Left ventricle myocardium superior (tissue), 1 donor: ENCODE measurements around the gene RNF126. TPM values are rescaled to one million over a fixed set of nuclear protein-coding genes. Genes with fewer than 3 reads are reported as not detected.
"Not testable (repeated sequence)": the region's sequence is repeated elsewhere in the genome, so short reads cannot be mapped to it uniquely, and the experiment has no call there.

Experiments
- ATAC-seq: fragments of 200-7000 bp; cut with Tn5 transposase; one replicate; pipeline ENCODE4 v1.9.1; 2020; ENCODE audit warnings: mild to moderate bottlenecking, moderate library complexity
- DNase-seq: peaks from one replicate; pipeline ENCODE4 v3.0.0-alpha.2; 2020
- intact Hi-C: fragments of 100-400 bp; cut with micrococcal nuclease; formaldehyde crosslinking; loops from one replicate; pipeline ENCODE4 v1.11.0; 2022
- total RNA-seq: library from RNA; stranded (reverse); fragmentation: NEBNext Ultra II Directional; extraction: Animal tissue kit (Norgen Biotek cat#: 25700); gene quantifications from one replicate; pipeline ENCODE4 v1.2.1, GENCODE V29; 2021
- donor health status: DM: no; HTN: yes; CAD: no; lungs with severe emphysema.

Gene RNF126
- total RNA-seq, 1 donor from 2014 or later: 24.4 TPM

- DNase-seq, ATAC-seq: not testable (repeated sequence)
- intact Hi-C loops: loop anchor here (5.0 kb wide), 1 partner anchor 63 kb away; no protein-coding TSS in a partner anchor
Observed at GRCh38 chr19:668675-669434, 5.8 kb upstream of the RNF126 start.

DNA sequence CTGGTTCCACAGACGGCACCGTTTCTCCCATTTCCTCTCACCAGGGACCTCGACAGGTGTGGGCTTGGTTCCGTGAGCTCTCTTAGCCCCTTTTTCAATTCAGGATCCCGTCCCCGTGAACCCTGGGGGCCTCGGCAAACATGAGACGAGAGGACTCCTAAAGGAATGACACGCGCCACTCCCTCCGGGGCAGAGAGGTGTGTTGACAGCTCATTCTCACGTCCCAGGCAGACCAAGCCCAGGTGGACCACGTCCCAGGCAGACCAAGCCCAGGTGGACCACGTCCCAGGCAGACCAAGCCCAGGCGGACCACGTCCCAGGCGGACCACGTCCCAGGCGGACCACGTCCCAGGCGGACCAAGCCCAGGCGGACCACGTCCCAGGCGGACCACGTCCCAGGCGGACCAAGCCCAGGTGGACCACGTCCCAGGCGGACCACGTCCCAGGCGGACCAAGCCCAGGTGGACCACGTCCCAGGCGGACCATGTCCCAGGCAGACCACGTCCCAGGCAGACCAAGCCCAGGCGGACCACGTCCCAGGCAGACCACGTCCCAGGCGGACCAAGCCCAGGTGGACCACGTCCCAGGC lies 4.1 kb upstream of the RNF126 start:
- not testable (repeated sequence) for ATAC-seq, DNase-seq
- intact Hi-C loops: loop anchor here (5.0 kb wide), 1 partner anchor 65 kb away; no protein-coding TSS in a partner anchor

GRCh38 chr19:664913-665443 lies 2.0 kb upstream of the RNF126 start:
- peak; percentile 51 for ATAC-seq
- intact Hi-C loops: loop anchor here (5.0 kb wide), 1 partner anchor 67 kb away; no protein-coding TSS in a partner anchor

DNA sequence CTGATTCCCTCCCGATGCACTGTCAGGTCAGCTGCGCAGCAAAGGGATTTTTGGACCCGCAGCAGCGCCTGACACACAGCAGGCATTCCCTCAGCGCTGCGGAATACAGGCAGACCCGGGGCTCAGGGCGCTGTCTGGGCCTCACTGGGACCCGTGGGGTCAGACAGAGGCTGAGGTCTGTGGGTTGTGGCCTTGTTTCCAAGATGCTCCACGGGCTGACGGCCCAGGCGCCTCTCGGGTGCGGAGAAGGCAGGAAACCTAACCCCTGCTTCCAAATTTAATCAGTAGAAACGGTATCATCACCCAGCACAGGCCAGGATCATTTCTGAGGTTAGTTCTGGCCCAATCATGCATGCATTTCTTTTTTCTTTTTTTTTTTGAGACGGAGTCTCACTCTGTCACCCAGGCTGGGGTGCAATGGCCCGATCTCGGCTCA lies 686 bp upstream of the RNF126 start:
- intact Hi-C loops: no loop called here
- DNase-seq: no peak
- no peak for ATAC-seq

More at GRCh38 chr19:664913-665443, 2.0 kb upstream of the RNF126 start:
- peak; percentile 90 for DNase-seq

GRCh38 chr19:662207-662961 lies 630 bp downstream of the RNF126 start:
- DNase-seq (peak; percentile 55), ATAC-seq (no peak)
- intact Hi-C loops: no loop called here

DNA sequence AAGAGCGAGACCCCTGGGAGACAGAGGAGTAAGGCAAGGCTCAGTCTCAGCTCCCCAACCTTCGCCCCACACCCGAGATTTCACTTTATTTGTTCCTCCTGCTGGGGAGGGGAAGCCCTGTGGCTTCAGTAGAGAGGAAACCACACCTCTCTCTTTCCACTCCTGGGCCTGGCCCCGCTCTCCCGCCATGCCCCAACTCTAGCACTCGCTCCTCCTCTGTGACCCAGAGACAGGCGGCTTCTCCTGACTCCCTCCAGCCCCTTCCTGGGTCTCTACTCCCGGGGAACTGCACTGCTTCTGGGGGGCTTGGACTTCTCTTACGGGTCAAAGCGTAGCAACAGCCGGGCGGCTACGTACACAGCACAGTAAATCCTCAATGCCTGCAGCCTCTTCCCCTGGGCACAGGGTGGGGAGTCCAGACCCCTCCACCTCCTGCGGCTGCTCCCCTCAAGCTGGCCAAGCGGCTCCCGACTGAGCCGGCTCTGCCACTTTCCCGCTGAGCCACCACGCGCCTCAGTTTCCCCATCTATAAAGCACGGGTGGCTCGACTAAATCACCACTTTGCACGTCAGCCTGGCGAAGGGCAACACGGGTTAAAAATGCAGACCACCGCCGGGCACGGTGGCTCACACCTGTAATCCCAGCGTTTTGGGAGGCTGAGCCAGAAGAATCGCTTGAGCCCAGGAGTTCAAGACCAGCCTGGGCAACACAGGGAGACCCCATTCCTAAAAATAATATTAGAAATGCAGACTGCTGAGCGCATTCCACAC lies 1.4 kb downstream of the RNF126 start:
- DNase-seq: peak; percentile 56
- no peak for ATAC-seq
- intact Hi-C loops: no loop called here

- DNase-seq (no peak), ATAC-seq (no peak)
- intact Hi-C loops: no loop called here
Observed at GRCh38 chr19:660793-661426, 2.1 kb downstream of the RNF126 start.

- peak; percentile 79 for DNase-seq
- intact Hi-C loops: no loop called here
- ATAC-seq: peak; percentile 42
Observed at GRCh38 chr19:658916-659839, 3.8 kb downstream of the RNF126 start.

DNA sequence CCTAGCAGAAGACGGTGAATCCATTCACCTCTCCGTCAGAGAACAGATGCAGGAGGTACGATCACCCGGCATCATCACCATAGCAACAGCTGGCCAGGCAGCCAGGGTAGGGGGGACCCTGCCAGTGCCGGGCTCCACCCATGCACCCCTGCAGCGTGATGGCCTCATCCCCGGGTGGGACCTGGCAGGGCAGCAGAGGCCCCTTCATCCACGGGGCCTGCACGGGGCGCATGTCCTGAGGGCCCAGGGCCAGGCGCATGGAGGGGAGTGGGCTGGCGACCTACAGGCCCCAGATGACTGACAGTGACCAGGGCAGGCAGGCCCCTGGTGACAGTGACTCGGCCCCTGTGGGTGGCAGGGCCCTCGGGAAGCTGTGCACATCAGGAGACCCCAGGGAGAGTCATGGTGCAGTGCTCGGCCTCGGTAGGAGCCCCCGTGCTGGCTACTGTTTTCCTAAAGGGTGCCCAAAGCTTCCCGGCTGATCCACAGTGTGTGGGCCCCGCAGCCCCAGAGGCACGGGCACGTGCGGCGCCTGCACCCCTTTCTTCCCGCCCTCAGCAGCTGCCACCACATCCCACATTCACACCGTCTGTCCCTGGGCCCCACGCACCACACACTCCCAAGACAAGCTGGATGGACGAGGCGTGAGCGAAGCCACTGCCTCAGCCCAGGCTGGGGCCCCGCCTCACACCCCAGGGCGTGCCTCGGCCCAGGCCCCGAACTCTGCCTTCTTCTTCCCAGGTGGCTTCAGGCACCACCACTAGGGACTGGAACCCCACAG lies 4.8 kb downstream of the RNF126 start:
- intact Hi-C loops: no loop called here
- no peak for ATAC-seq
- DNase-seq: no peak

GRCh38 chr19:657611-658010 lies 5.4 kb downstream of the RNF126 start:
- intact Hi-C loops: no loop called here
- no peak for DNase-seq
- ATAC-seq: no peak

- no peak for DNase-seq
- no peak for ATAC-seq
- intact Hi-C loops: no loop called here
Observed at GRCh38 chr19:656751-657559, 6.1 kb downstream of the RNF126 start.

- intact Hi-C loops: no loop called here
- no peak for DNase-seq
- ATAC-seq: no peak
Observed at GRCh38 chr19:655691-656090, 7.3 kb downstream of the RNF126 start.

GRCh38 chr19:653425-653824 lies 9.6 kb downstream of the RNF126 start:
- ATAC-seq: no peak
- intact Hi-C loops: no loop called here
- DNase-seq: no peak

DNA sequence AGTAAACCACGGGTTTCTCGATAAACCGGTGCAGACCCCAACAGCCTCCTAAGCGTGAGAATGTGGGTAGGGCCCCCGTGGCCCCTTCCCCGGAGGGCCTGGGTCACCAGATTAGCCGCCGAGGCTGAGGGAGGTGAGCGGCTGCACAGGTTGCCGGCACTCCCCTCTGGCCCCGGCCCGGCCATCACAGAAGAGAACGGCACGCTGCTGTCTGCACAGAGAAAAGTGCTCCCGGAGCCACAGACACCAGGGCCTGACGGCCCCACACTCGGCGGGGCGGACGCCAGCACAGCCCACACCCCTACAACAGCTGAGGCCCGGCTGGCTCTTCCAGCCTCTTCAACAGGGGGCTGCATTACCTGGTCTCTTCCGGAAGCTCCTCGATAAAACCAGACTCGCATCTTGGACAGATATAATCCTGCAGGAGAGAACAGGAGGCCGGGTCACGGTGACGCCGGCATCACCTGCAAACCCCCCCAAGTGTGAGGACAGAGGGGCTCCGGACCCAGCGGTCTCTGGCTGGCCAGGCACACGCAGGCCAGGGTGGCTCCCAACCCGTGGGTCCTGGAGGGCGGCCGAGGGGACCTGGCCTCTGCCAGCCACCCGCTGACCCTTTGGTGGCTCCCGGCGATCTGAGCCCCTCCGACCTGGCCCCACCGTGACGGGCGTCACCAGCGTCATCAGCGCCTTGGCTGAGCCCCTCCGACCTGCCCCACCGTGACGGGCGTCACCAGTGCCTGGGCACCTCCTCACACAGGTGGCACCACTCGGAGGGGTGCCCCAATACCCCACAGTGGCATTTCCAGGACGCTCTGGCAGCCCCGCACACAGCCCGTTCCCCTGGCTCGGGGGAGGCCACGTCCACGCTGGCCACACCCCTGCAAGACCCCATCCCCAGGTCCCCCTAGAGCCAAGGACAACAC lies 10.3 kb downstream of the RNF126 start:
- ATAC-seq (no peak), DNase-seq (no peak)

DNA sequence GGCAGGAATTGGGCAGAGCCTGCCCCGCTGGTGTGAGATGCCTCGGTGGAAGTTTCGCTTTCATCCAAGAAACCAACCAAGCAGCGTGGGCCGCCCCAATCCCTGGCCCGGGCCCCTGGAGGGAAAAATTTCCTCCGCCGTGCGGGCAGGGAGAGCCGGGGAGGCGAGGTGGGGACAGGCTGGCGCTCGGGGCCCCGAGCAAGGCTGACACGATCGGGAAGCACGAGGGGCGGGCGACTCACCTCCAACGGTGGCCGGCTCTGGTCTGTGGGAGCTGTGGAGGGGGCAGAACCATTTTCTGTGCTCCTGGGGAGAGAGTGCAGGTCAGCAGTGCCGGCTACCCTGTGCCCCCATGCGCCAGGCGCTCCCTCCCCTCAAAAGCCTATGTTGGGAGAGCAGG lies 11.0 kb downstream of the RNF126 start:
- no peak for ATAC-seq
- intact Hi-C loops: no loop called here
- no peak for DNase-seq

More for the DNA sequence above, 10.3 kb downstream of the RNF126 start:
- intact Hi-C loops: no loop called here
